Astrocyte of the cerebellum (primary cell): Measurements from ENCODE around the gene FTH1.

Experiments
- DNase-seq: peaks from one replicate; pipeline ENCODE4 v3.0.0-alpha.2; 2011; ENCODE audit warnings: low read depth
- H3K4me3 ChIP-seq: 2 replicates; pipeline ENCODE4 v1.5.1; 2011; ENCODE audit warnings: mild to moderate bottlenecking, low read depth, low read length, moderate library complexity
- CTCF ChIP-seq: IDR thresholded peaks from 2 replicates; pipeline ENCODE4 v1.5.1; 2012; ENCODE audit warnings: low read length, low read depth, moderate library complexity, mild to moderate bottlenecking; ENCODE audit errors: missing control alignments
- in situ Hi-C: cut with HindIII; loops from 2 replicates; pipeline ENCODE4 v1.10.0; 2017; ENCODE audit warnings: low sequenced_read_pairs

FTH1 gene

GRCh38 chr11:61967116-61967923 lies at the start of gene FTH1:
FTH1 (minus strand) TSS chr11:61967634; CDS start chr11:61967425, 209 bp downstream.
- peak within 1 kb of the TSS; percentile 97 for H3K4me3 ChIP-seq
- in situ Hi-C loops, result no loop called here
- peak; percentile 59 for DNase-seq
- no peak for TF ChIP-seq CTCF

- no peak for TF ChIP-seq CTCF
- H3K4me3 ChIP-seq, result no peak overlapping the region
- DNase-seq, result no peak
- in situ Hi-C loops, result no loop called here
These were observed 48.2 kb upstream of the FTH1 start for GRCh38 chr11:62015615-62016014.

GRCh38 chr11:62013537-62014476 lies 46.4 kb upstream of the FTH1 start:
- in situ Hi-C loops, result no loop called here
- no peak for DNase-seq
- TF ChIP-seq CTCF, result no peak
- no peak overlapping the region for H3K4me3 ChIP-seq

- in situ Hi-C loops, result no loop called here
- no peak for TF ChIP-seq CTCF
- no peak for DNase-seq
- H3K4me3 ChIP-seq, result no peak overlapping the region
These were observed 45.5 kb upstream of the FTH1 start for GRCh38 chr11:62012832-62013461.

GRCh38 chr11:62012451-62012831 lies 45.0 kb upstream of the FTH1 start:
- H3K4me3 ChIP-seq, result no peak overlapping the region
- no peak for DNase-seq
- in situ Hi-C loops, result no loop called here
- no peak for TF ChIP-seq CTCF

- H3K4me3 ChIP-seq, result no peak overlapping the region
- in situ Hi-C loops, result no loop called here
- no peak for TF ChIP-seq CTCF
- DNase-seq, result no peak
These were observed 44.4 kb upstream of the FTH1 start for GRCh38 chr11:62011881-62012280.
